Tibial artery (tissue), 4 donors: ENCODE results near the gene OR2D2.
"Not testable (repeated sequence)": the region's sequence is repeated elsewhere in the genome, so short reads cannot be mapped to it uniquely, and the experiment has no call there.

ENCODE experiments used
- DNase-seq, 2 donors: peaks; one replicate each; pipeline ENCODE4 v3.0.0-alpha.2; 2019
- H3K27ac ChIP-seq, 2 donors: fragments of 200-600 bp; sonication (generic) in 1 of 2; 1 replicate in 1 of 2; 2 replicates in 1 of 2; pipeline ENCODE4 v1.5.1; 2018 to 2019; ENCODE audit warnings: mild to moderate bottlenecking in 1 of 2
- H3K27me3 ChIP-seq, 2 donors: fragments of 200-600 bp; sonication (generic) in 1 of 2; one replicate each; pipeline versions ENCODE4 v1.5.1 to v1.6.0; 2016 to 2019
- H3K36me3 ChIP-seq, 3 donors: fragments of 200-600 bp; sonication (generic) in 2 of 3; one replicate each; pipeline ENCODE4 v1.5.1; 2016 to 2019; ENCODE audit warnings: mild to moderate bottlenecking in 2 of 3
- H3K4me1 ChIP-seq, 4 donors: fragments of 200-600 bp; sonication (generic) in 2 of 4; 1 replicate in 3 of 4; 2 replicates in 1 of 4; pipeline ENCODE4 v1.5.1; 2016 to 2019
- H3K4me3 ChIP-seq, 2 donors: fragments of 200-600 bp; sonication (generic) in 1 of 2; 1 replicate in 1 of 2; 2 replicates in 1 of 2; pipeline ENCODE4 v1.5.1; 2018 to 2019; ENCODE audit warnings: mild to moderate bottlenecking in 2 of 2
- H3K9me3 ChIP-seq, 3 donors: fragments of 200-600 bp; sonication (generic) in 1 of 3; one replicate each; pipeline ENCODE4 v1.5.1; 2016 to 2019
- intact Hi-C: fragments of 100-400 bp; cut with DNase I; formaldehyde crosslinking; loops from one replicate; pipeline ENCODE4 v1.15.0; 2023; ENCODE audit warnings: low total_unique reads
- TF ChIP-seq, protein P1 (sequence below), 2 experiments: fragments of 200-600 bp in 1 of 2; fragments of 450-650 bp in 1 of 2; IDR thresholded peaks; one replicate each; pipeline ENCODE4 v1.5.1; 2017 to 2019; ENCODE audit warnings: antibody characterized with exemption in 2 of 2, mild to moderate bottlenecking in 1 of 2, moderate library complexity in 1 of 2

The OR2D2 gene

DNA sequence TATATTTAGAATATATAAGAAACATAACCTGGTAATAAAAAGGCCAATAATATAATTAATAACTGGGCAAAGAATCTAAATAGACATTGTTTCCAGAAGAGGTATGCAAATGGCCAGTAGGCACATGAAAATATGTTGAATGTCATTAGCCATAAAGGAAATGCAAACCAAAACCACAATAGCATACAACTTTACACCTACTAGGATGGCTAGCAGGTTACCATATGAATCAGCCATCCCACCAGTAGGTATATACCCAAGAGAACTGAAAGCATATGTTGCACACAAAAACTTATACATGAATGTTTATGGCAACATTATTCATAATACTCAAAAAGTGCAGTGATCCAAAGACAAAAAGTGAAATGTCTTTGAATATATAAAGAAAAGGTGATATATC lies 2.7 kb upstream of the OR2D2 start:
- no peaks in the 10 kb centered on the region for H3K4me1 ChIP-seq
- TF ChIP-seq, protein P1, sequence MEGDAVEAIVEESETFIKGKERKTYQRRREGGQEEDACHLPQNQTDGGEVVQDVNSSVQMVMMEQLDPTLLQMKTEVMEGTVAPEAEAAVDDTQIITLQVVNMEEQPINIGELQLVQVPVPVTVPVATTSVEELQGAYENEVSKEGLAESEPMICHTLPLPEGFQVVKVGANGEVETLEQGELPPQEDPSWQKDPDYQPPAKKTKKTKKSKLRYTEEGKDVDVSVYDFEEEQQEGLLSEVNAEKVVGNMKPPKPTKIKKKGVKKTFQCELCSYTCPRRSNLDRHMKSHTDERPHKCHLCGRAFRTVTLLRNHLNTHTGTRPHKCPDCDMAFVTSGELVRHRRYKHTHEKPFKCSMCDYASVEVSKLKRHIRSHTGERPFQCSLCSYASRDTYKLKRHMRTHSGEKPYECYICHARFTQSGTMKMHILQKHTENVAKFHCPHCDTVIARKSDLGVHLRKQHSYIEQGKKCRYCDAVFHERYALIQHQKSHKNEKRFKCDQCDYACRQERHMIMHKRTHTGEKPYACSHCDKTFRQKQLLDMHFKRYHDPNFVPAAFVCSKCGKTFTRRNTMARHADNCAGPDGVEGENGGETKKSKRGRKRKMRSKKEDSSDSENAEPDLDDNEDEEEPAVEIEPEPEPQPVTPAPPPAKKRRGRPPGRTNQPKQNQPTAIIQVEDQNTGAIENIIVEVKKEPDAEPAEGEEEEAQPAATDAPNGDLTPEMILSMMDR (IDR thresholded peaks at IDR 0.05): no peak
- H3K27ac ChIP-seq: no peak overlapping the region
- H3K4me3 ChIP-seq: no peak overlapping the region
- no peaks in the 10 kb centered on the region for H3K36me3 ChIP-seq
- no peak for DNase-seq
- no peaks in the 10 kb centered on the region for H3K27me3 ChIP-seq
- no peaks in the 10 kb centered on the region for H3K9me3 ChIP-seq
- intact Hi-C loops: no loop called here

DNA sequence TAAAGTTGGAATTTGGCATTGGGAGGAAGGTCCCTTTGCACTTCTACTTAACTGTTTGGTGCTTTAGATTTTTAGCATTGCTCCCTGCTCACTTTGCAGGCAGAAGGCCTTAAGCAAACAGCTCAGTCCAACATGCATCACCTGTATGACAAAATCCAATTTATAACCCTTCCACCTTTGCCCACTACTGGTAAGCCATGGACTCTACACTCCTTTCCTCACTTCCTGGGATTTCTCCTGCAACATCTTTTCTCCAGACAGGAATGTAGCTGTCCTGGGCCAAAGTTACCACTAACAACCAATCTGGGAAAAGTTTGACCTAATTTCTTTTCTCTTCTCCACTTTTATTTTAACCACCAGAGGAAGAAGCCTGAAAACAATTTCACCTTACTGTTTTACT lies 1.8 kb upstream of the OR2D2 start:
- no peaks in the 10 kb centered on the region for H3K36me3 ChIP-seq
- DNase-seq: no peak
- H3K4me1 ChIP-seq: no peaks in the 10 kb centered on the region
- TF ChIP-seq, protein P1 (IDR thresholded peaks at IDR 0.05): no peak
- H3K27me3 ChIP-seq: no peaks in the 10 kb centered on the region
- H3K9me3 ChIP-seq: no peaks in the 10 kb centered on the region
- no peak overlapping the region for H3K27ac ChIP-seq
- H3K4me3 ChIP-seq: no peak overlapping the region
- intact Hi-C loops: no loop called here

DNA sequence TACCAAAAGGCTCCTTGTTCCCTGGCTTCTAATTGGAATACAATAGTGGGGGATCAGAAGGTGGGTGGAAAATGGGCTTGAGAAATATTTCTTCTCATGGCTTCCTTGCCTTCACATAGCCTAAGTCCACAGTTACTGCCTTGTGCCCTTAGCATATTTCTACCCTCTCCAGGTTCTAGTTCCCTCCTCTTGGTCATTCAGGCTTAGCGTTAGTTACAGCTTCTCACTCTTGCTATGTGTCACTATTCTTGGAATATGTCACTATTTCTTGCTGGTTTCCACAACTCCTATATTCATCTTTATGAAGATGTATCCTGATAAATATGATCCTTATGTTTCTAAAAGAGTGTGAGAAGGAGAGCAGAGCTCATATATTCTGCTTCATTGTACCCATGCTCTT lies 2.5 kb downstream of the OR2D2 start:
- no peak for DNase-seq
- H3K4me3 ChIP-seq: no peak overlapping the region
- intact Hi-C loops: no loop called here
- no peaks in the 10 kb centered on the region for H3K9me3 ChIP-seq
- H3K27ac ChIP-seq: no peak overlapping the region
- no peaks in the 10 kb centered on the region for H3K27me3 ChIP-seq
- no peaks in the 10 kb centered on the region for H3K4me1 ChIP-seq
- TF ChIP-seq, protein P1 (IDR thresholded peaks at IDR 0.05): no peak
- H3K36me3 ChIP-seq: no peaks in the 10 kb centered on the region

DNA sequence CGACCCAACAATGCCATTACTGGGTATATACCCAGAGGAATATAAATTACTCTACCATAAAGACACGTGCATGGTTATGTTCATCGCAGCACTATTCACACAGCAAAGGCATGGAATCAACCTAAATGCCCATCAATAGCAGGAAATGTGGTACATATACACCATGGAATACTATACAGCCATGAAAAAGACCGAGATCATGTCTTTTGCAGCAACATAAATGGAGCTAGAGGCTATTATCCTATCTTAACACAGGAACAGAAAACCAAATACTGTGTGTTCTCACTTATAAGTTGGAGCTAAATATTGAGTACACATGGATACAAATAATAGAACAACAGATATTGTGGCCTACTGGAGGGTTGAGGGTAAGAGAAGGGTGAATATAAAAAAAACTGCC lies 3.5 kb downstream of the OR2D2 start:
- Histone ChIP-seq H3K27me3 (no peaks in the 10 kb centered on the region), H3K36me3 (no peaks in the 10 kb centered on the region), H3K4me3 (no peak overlapping the region), H3K27ac (no peak overlapping the region), H3K4me1 (no peaks in the 10 kb centered on the region), H3K9me3 (no peaks in the 10 kb centered on the region)
- intact Hi-C loops: no loop called here
- DNase-seq: no peak
- TF ChIP-seq, protein P1 (IDR thresholded peaks at IDR 0.05): no peak

DNA sequence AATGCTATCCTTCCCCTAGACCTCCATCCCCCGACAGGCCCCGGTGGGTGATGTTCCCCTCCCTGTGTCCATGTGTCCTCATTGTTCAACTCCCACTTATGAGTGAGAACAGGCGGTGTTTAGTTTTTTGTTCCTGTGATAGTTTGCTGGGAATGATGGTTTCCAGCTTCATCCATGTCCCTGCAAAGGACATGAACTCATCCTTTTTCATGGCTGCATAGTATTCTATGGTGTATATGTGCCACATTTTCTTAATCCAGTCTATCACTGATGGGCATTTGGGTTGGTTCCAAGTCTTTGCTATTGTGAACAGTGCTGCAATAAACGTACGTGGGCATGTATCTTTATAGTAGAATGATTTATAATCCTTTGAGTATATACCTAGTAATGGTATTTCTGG lies 4.6 kb downstream of the OR2D2 start:
- H3K9me3 ChIP-seq, H3K4me1 ChIP-seq, intact Hi-C loops, H3K27ac ChIP-seq, DNase-seq, H3K36me3 ChIP-seq, H3K4me3 ChIP-seq, H3K27me3 ChIP-seq: not testable (repeated sequence)

DNA sequence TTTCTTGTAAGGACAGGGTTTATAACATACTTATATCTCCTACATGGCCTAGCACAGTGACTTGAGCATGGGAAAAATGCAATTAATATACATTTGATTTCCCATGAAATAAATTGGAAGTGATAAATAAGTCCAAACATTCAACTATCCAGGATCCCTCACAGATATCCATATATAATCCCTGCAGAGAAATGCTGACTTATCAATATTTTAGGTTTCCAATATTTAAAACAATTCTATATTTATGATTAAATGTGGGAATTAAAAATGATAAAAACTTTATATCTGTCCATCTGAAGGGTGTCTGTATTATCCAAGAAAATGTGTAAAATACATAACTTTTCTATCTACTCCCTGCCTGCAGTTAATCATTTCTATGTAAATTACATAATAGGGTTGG lies 9.5 kb downstream of the OR2D2 start:
- H3K27me3 ChIP-seq: no peaks in the 10 kb centered on the region
- H3K27ac ChIP-seq: no peak overlapping the region
- intact Hi-C loops: no loop called here
- TF ChIP-seq, protein P1 (IDR thresholded peaks at IDR 0.05): no peak
- H3K4me1 ChIP-seq: no peaks in the 10 kb centered on the region
- DNase-seq: no peak
- H3K4me3 ChIP-seq: no peak overlapping the region
- H3K36me3 ChIP-seq: no peaks in the 10 kb centered on the region
- no peaks in the 10 kb centered on the region for H3K9me3 ChIP-seq
